Smooth muscle cell (in vitro differentiated cells): Measurements from ENCODE around the gene CCDC88C. TPM values are rescaled to one million over a fixed set of nuclear protein-coding genes. Genes with fewer than 3 reads are reported as not detected.

Experiments used
- DNase-seq: peaks from one replicate; lab custom pipeline; 2025; ENCODE audit not compliant: unreplicated experiment; lab: John Stamatoyannopoulos, UW
- H2AFZ ChIP-seq: fragments of 200-600 bp; sonication (generic); 2 replicates; pipeline ENCODE4 v1.6.0; 2016; ENCODE audit warnings: antibody characterized with exemption, low read depth, mild to moderate bottlenecking
- H3F3A ChIP-seq: fragments of 200-600 bp; sonication (generic); 2 replicates; pipeline ENCODE4 v1.6.0; 2017; ENCODE audit warnings: antibody characterized with exemption, low read depth
- H3K27ac ChIP-seq: fragments of 200-600 bp; sonication (generic); 2 replicates; pipeline ENCODE4 v1.5.1; 2016; ENCODE audit warnings: low read depth, mild to moderate bottlenecking
- H3K27me3 ChIP-seq: fragments of 200-600 bp; sonication (generic); 2 replicates; pipeline ENCODE4 v1.6.1; 2016; ENCODE audit warnings: low read depth, mild to moderate bottlenecking
- H3K36me3 ChIP-seq: fragments of 200-600 bp; sonication (generic); 2 replicates; pipeline ENCODE4 v1.5.1; 2016; ENCODE audit warnings: low read depth
- H3K4me1 ChIP-seq: fragments of 200-600 bp; sonication (generic); 2 replicates; pipeline ENCODE4 v1.5.1; 2016; ENCODE audit warnings: low read depth
- H3K4me2 ChIP-seq: fragments of 200-600 bp; sonication (generic); 2 replicates; pipeline ENCODE4 v1.6.0; 2016; ENCODE audit warnings: mild to moderate bottlenecking
- H3K4me3 ChIP-seq: fragments of 200-600 bp; sonication (generic); 2 replicates; pipeline ENCODE4 v1.5.1; 2016; ENCODE audit warnings: mild to moderate bottlenecking
- H3K79me2 ChIP-seq: fragments of 200-600 bp; sonication (generic); 2 replicates; pipeline ENCODE4 v1.6.0; 2016; ENCODE audit warnings: low read depth, mild to moderate bottlenecking
- H3K9ac ChIP-seq: fragments of 200-600 bp; sonication (generic); 2 replicates; pipeline ENCODE4 v1.6.0; 2016; ENCODE audit warnings: low read depth
- H3K9me3 ChIP-seq: fragments of 200-600 bp; sonication (generic); replicated peaks from 2 replicates; pipeline ENCODE4 v1.5.1; 2016; ENCODE audit warnings: low read depth
- H4K20me1 ChIP-seq: fragments of 200-600 bp; sonication (generic); 2 replicates; pipeline ENCODE4 v1.6.0; 2016; ENCODE audit warnings: low read depth
- CTCF ChIP-seq: fragments of 200-600 bp; sonication (generic); IDR thresholded peaks from 2 replicates; pipeline ENCODE4 v1.5.1; 2017; ENCODE audit warnings: borderline replicate concordance, mild to moderate bottlenecking, antibody characterized with exemption; ENCODE audit not compliant: insufficient read depth, poor library complexity, severe bottlenecking
- WGBS: methylation state at CpG from one replicate; pipeline ENCODE4 v1.1.7; 2016; ENCODE audit warnings: low lambda C conversion rate; 5-methylcytosine and 5-hydroxymethylcytosine counted together
- polyA plus RNA-seq: library from polyadenylated mRNA; unstranded; fragments of >200 nt; fragmentation: Nextera tagmentation; extraction: Ambion mirVana; gene quantifications from 2 replicates; pipeline ENCODE4 v1.2.1, GENCODE V29; 2016
- total RNA-seq: library from RNA; depleted of rRNA; stranded (reverse); fragments of >200 nt; gene quantifications from 2 replicates; pipeline ENCODE4 v1.2.3, GENCODE V29; 2014

The CCDC88C gene
- total and polyA plus RNA-seq, 2 experiments from 2014 or later: 1.1 TPM; not detected in 1

GRCh38 chr14:91360490-91361232 is 57.0 kb downstream of the CCDC88C start:
- no peaks in the 10 kb centered on the region for H3K4me1 ChIP-seq
- H3K27ac ChIP-seq: no peak overlapping the region
- H3K4me3 ChIP-seq: no peak overlapping the region
- H4K20me1 ChIP-seq: no peaks in the 10 kb centered on the region
- no peaks in the 10 kb centered on the region for H3F3A ChIP-seq
- H3K36me3 ChIP-seq: no peaks in the 10 kb centered on the region
- TF ChIP-seq CTCF: no peak
- no peaks in the 10 kb centered on the region for H3K79me2 ChIP-seq
- 91% methylated on average over 17 of the region's 17 CpGs for WGBS
- H2AFZ ChIP-seq: no peak overlapping the region
- no peak overlapping the region for H3K4me2 ChIP-seq
- no peak for DNase-seq
- peaks cover 63% of the 10 kb centered on the region for H3K27me3 ChIP-seq
- H3K9ac ChIP-seq: no peak overlapping the region
- H3K9me3 ChIP-seq: no peaks in the 10 kb centered on the region

- Histone ChIP-seq H3K4me3 (no peak overlapping the region), H3F3A (no peaks in the 10 kb centered on the region), H3K9me3 (no peaks in the 10 kb centered on the region), H3K36me3 (no peaks in the 10 kb centered on the region), H3K79me2 (no peaks in the 10 kb centered on the region), H3K4me1 (peaks cover under 1% of the 10 kb centered on the region), H2AFZ (no peak overlapping the region), H3K27ac (no peak overlapping the region), H4K20me1 (no peaks in the 10 kb centered on the region), H3K9ac (no peak overlapping the region), H3K4me2 (no peak overlapping the region), H3K27me3 (peaks cover 63% of the 10 kb centered on the region)
- WGBS: 97% methylated on average over 13 of the region's 13 CpGs
- no peak for DNase-seq
- no peak for TF ChIP-seq CTCF
Measured at GRCh38 chr14:91358654-91359220, 58.9 kb downstream of the CCDC88C start.

- Histone ChIP-seq H3K4me3 (no peak overlapping the region), H3K4me1 (peaks cover 8% of the 10 kb centered on the region), H3K36me3 (no peaks in the 10 kb centered on the region), H3K9ac (no peak overlapping the region), H4K20me1 (no peaks in the 10 kb centered on the region), H2AFZ (no peak overlapping the region), H3K9me3 (no peaks in the 10 kb centered on the region), H3K27me3 (peaks cover 66% of the 10 kb centered on the region), H3K79me2 (no peaks in the 10 kb centered on the region), H3F3A (no peaks in the 10 kb centered on the region), H3K4me2 (no peak overlapping the region), H3K27ac (no peak overlapping the region)
- 91% methylated on average over 9 of the region's 9 CpGs for WGBS
- no peak for DNase-seq
- no peak for TF ChIP-seq CTCF
Measured at GRCh38 chr14:91358025-91358319, 59.6 kb downstream of the CCDC88C start.
